Tibial artery (tissue), 4 donors: Measurements from ENCODE around the gene CHST11.
A peak's percentile ranks its signal among the peaks of the same experiment; 100 is the strongest.
"Not testable (repeated sequence)": the region's sequence is repeated elsewhere in the genome, so short reads cannot be mapped to it uniquely, and the experiment has no call there.

Experiments
- DNase-seq, 2 donors: peaks; one replicate each; pipeline ENCODE4 v3.0.0-alpha.2; 2019
- H3K27ac ChIP-seq, 2 donors: fragments of 200-600 bp; sonication (generic) in 1 of 2; 1 replicate in 1 of 2; 2 replicates in 1 of 2; pipeline ENCODE4 v1.5.1; 2018 to 2019; ENCODE audit warnings: mild to moderate bottlenecking in 1 of 2
- H3K27me3 ChIP-seq, 2 donors: fragments of 200-600 bp; sonication (generic) in 1 of 2; one replicate each; pipeline versions ENCODE4 v1.5.1 to v1.6.0; 2016 to 2019
- H3K36me3 ChIP-seq, 3 donors: fragments of 200-600 bp; sonication (generic) in 2 of 3; one replicate each; pipeline ENCODE4 v1.5.1; 2016 to 2019; ENCODE audit warnings: mild to moderate bottlenecking in 2 of 3
- H3K4me1 ChIP-seq, 4 donors: fragments of 200-600 bp; sonication (generic) in 2 of 4; 1 replicate in 3 of 4; 2 replicates in 1 of 4; pipeline ENCODE4 v1.5.1; 2016 to 2019
- H3K4me3 ChIP-seq, 2 donors: fragments of 200-600 bp; sonication (generic) in 1 of 2; 1 replicate in 1 of 2; 2 replicates in 1 of 2; pipeline ENCODE4 v1.5.1; 2018 to 2019; ENCODE audit warnings: mild to moderate bottlenecking in 2 of 2
- H3K9me3 ChIP-seq, 3 donors: fragments of 200-600 bp; sonication (generic) in 1 of 3; one replicate each; pipeline ENCODE4 v1.5.1; 2016 to 2019
- CTCF ChIP-seq, 2 experiments: fragments of 200-600 bp in 1 of 2; fragments of 450-650 bp in 1 of 2; IDR thresholded peaks; one replicate each; pipeline ENCODE4 v1.5.1; 2017 to 2019; ENCODE audit warnings: antibody characterized with exemption in 2 of 2, mild to moderate bottlenecking in 1 of 2, moderate library complexity in 1 of 2
- intact Hi-C: fragments of 100-400 bp; cut with DNase I; formaldehyde crosslinking; loops from one replicate; pipeline ENCODE4 v1.15.0; 2023; ENCODE audit warnings: low total_unique reads

Gene CHST11

GRCh38 chr12:104743202-104743580, 286.4 kb downstream of the CHST11 start:
- H3K4me3 ChIP-seq, result no peak overlapping the region
- no peaks in the 10 kb centered on the region for H3K27me3 ChIP-seq
- intact Hi-C loops, result no loop called here
- H3K27ac ChIP-seq, result peak overlapping the region; percentile 29 to 54
- peaks cover 0 to 17% (median 11%) of the 10 kb centered on the region in 4 donors for H3K4me1 ChIP-seq
- no peaks in the 10 kb centered on the region for H3K36me3 ChIP-seq
- TF ChIP-seq CTCF (IDR thresholded peaks at IDR 0.05), result no peak
- no peak for DNase-seq
- H3K9me3 ChIP-seq, result no peaks in the 10 kb centered on the region

GRCh38 chr12:104743753-104744548, 287.2 kb downstream of the CHST11 start:
- peaks cover 0 to 25% (median 16%) of the 10 kb centered on the region in 4 donors for H3K4me1 ChIP-seq
- H3K27ac ChIP-seq, H3K27me3 ChIP-seq, H3K36me3 ChIP-seq, DNase-seq, intact Hi-C loops, H3K9me3 ChIP-seq, H3K4me3 ChIP-seq: not testable (repeated sequence)

- intact Hi-C loops, result no loop called here
- Histone ChIP-seq H3K27me3 (no peaks in the 10 kb centered on the region), H3K4me3 (no peak overlapping the region), H3K9me3 (no peaks in the 10 kb centered on the region), H3K27ac (no peak overlapping the region), H3K4me1 (peaks cover 0 to 28% (median 16%) of the 10 kb centered on the region in 4 donors), H3K36me3 (no peaks in the 10 kb centered on the region)
- no peak for DNase-seq
- no peak for TF ChIP-seq CTCF (IDR thresholded peaks at IDR 0.05)
Measured at GRCh38 chr12:104746467-104747088, 289.8 kb downstream of the CHST11 start.

DNA sequence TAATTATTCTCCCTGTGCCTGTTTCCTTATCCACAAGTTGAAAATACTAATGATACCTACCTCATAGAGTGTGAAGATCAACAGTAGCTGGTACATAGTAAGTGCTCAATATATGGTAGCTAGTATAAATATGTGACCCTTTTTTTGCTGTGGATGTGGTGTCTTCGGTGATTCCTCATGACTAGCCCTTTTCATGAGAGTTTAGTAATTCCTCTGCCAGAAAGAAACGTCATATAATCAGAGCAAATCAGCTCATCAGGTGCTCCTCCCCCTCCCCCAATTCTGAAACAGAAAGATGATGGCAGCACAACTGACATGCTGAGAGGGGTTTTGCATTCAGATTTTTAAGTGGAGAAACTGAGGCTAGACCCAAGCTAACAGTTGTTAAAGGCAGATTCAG, 290.6 kb downstream of the CHST11 start:
- Histone ChIP-seq H3K4me3 (no peak overlapping the region), H3K27ac (no peak overlapping the region), H3K4me1 (peaks cover 0 to 26% (median 11%) of the 10 kb centered on the region in 4 donors), H3K27me3 (no peaks in the 10 kb centered on the region), H3K36me3 (no peaks in the 10 kb centered on the region), H3K9me3 (no peaks in the 10 kb centered on the region)
- no peak for DNase-seq
- intact Hi-C loops, result no loop called here
- TF ChIP-seq CTCF (IDR thresholded peaks at IDR 0.05), result no peak

DNA sequence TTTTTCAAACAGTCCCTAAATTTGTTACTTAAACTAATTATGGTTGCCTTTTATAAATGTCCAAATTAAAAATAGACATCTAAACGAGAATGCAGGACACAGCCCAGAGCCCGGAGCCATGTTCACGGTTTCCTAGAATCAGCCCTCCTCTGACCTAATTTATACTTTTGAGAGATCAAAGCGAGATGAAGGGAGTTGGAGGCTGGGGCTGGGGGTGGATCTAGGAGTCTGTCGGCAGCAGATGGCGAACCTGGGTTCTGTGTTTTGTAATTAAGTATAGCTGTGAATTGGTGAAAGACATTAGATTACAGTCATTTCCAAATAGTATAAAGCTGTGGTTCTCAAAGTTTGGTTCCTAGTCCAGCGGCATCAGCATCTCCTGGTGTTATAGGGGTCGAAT, 291.2 kb downstream of the CHST11 start:
- H3K4me1 ChIP-seq, result peaks cover 0 to 19% (median 5%) of the 10 kb centered on the region in 4 donors
- intact Hi-C loops, result no loop called here
- no peaks in the 10 kb centered on the region for H3K27me3 ChIP-seq
- TF ChIP-seq CTCF (IDR thresholded peaks at IDR 0.05), result no peak
- no peak for DNase-seq
- no peaks in the 10 kb centered on the region for H3K9me3 ChIP-seq
- H3K36me3 ChIP-seq, result no peaks in the 10 kb centered on the region
- H3K4me3 ChIP-seq, result no peak overlapping the region
- H3K27ac ChIP-seq, result peak overlapping the region; percentile 25 to 58

DNA sequence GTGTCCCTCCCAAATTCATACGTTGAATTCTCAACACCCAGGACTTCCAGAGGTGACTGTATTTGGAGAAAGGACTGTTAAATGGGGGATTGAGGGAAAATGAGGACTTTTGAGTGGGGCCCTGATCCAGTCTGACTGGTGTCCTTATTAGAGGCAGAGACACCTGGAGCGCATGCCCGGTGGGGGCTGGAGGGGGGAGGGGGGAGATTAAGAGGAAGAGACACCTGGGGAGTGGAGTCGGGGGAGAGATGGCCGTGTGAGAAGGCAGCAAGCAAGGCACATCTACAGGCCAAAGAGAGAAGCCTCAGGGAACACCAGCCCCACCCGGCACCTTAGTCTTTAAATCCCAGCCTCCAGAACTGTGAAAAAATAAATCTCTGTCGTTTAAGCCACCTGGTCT, 291.6 kb downstream of the CHST11 start:
- H3K4me1 ChIP-seq, result peaks cover 0 to 15% (median 5%) of the 10 kb centered on the region in 4 donors
- no peaks in the 10 kb centered on the region for H3K9me3 ChIP-seq
- DNase-seq, result no peak
- no peak overlapping the region for H3K4me3 ChIP-seq
- H3K27me3 ChIP-seq, result no peaks in the 10 kb centered on the region
- intact Hi-C loops, result no loop called here
- H3K36me3 ChIP-seq, result no peaks in the 10 kb centered on the region
- H3K27ac ChIP-seq, result peak overlapping the region; percentile 25 to 58
- TF ChIP-seq CTCF (IDR thresholded peaks at IDR 0.05), result no peak
